ENCODE measurements around the gene MEGF6. TPM values are rescaled to one million over a fixed set of nuclear protein-coding genes. Genes with fewer than 3 reads are reported as not detected.

Gene MEGF6
- total and polyA plus RNA-seq, 12 donors, result 1.8 to 14.1 (median 7.0) TPM

GRCh38 chr1:3560981-3561380, 50.3 kb downstream of the MEGF6 start:
- Histone ChIP-seq H3K9me3 (peaks cover 0 to 3% (median 0%) of the 10 kb centered on the region in 11 donors), H3K36me3 (no peaks in the 10 kb centered on the region), H3K4me1 (peaks cover 0 to 10% (median 0%) of the 10 kb centered on the region in 9 donors), H3K27ac (no peak overlapping the region), H3K27me3 (peaks cover 0 to 15% (median 0%) of the 10 kb centered on the region in 7 donors), H3K4me3 (no peak overlapping the region)
- 82 to 88% methylated on average over 9 of the region's 9 CpGs for WGBS, 2 donors
- no peak for DNase-seq
- no peak for ATAC-seq
- intact Hi-C loops (cut with DNase I), result loop anchor here in 4 of 10 donors (5.0 to 10.0 kb wide), 3 partner anchors 66 to 164 kb away; no protein-coding TSS in a partner anchor
- TF ChIP-seq, protein P1, sequence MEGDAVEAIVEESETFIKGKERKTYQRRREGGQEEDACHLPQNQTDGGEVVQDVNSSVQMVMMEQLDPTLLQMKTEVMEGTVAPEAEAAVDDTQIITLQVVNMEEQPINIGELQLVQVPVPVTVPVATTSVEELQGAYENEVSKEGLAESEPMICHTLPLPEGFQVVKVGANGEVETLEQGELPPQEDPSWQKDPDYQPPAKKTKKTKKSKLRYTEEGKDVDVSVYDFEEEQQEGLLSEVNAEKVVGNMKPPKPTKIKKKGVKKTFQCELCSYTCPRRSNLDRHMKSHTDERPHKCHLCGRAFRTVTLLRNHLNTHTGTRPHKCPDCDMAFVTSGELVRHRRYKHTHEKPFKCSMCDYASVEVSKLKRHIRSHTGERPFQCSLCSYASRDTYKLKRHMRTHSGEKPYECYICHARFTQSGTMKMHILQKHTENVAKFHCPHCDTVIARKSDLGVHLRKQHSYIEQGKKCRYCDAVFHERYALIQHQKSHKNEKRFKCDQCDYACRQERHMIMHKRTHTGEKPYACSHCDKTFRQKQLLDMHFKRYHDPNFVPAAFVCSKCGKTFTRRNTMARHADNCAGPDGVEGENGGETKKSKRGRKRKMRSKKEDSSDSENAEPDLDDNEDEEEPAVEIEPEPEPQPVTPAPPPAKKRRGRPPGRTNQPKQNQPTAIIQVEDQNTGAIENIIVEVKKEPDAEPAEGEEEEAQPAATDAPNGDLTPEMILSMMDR (IDR thresholded peaks at IDR 0.05), result no peak

- intact Hi-C loops (cut with DNase I), result loop anchor here in 4 of 10 donors (5.0 to 10.0 kb wide), 3 partner anchors 66 to 164 kb away; no protein-coding TSS in a partner anchor
- TF ChIP-seq, protein P1 (IDR thresholded peaks at IDR 0.05), result no peak
These were observed 50.9 kb downstream of the MEGF6 start for GRCh38 chr1:3560251-3560871.

DNA sequence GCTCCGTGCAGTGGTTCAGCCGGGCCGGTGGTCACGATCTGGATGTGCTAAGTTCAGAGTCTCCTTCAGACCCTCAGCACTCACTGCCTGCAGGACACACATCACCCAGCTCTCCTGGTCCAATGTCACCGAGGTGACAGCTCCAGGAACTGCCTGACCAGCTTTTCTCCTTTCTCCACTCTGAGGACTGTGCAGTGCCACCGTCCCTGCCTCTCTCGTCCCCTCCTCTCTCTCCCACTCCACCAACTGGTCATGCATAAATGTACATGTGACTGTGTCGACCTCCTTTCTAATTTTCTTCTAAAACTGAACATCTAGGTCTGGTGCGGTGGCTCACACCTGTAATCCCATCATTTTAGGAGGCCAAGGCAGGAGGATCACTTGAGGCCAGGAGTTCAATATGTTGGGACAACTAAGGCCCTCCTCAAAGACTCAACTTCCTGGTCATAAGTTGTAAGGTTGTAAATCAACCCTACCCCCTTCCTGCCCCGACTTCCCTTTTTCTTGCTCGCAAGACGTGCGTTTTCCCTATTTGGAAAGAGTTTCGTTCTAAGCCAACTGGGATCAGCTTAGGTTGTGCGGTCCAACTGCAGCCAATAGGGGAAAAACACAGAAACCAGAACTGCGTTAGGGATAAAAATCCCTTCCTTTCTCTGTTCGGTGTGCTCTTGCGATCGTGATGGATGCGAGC, 53.1 kb downstream of the MEGF6 start:
- H3K27ac ChIP-seq, result no peak overlapping the region
- WGBS, 2 donors, result 85 to 86% methylated on average over 20 of the region's 20 CpGs
- peaks cover 0 to 3% (median 0%) of the 10 kb centered on the region in 11 donors for H3K9me3 ChIP-seq
- DNase-seq, result no peak
- peaks cover 0 to 10% (median 0%) of the 10 kb centered on the region in 9 donors for H3K4me1 ChIP-seq
- H3K27me3 ChIP-seq, result no peaks in the 10 kb centered on the region
- intact Hi-C loops (cut with DNase I), result no loop called here
- H3K36me3 ChIP-seq, result no peaks in the 10 kb centered on the region
- ATAC-seq, result no peak
- no peak overlapping the region for H3K4me3 ChIP-seq
- TF ChIP-seq, protein P1 (IDR thresholded peaks at IDR 0.05), result no peak

More at GRCh38 chr1:3560251-3560871, 50.9 kb downstream of the MEGF6 start:
- H3K4me3 ChIP-seq, result no peak overlapping the region
- DNase-seq (no peak), ATAC-seq (peak in 5 of 8 donors; percentile 20 to 50 (median 28))
- H3K4me1 ChIP-seq, result peaks cover 0 to 10% (median 0%) of the 10 kb centered on the region in 9 donors
- no peaks in the 10 kb centered on the region for H3K36me3 ChIP-seq
- H3K27ac ChIP-seq, result no peak overlapping the region
- H3K9me3 ChIP-seq, result peaks cover 0 to 3% (median 0%) of the 10 kb centered on the region in 11 donors
- H3K27me3 ChIP-seq, result peaks cover 0 to 12% (median 0%) of the 10 kb centered on the region in 7 donors
- WGBS, 2 donors, result 58 to 68% methylated on average over 17 of the region's 17 CpGs

- DNase-seq (no peak), ATAC-seq (no peak)
These were observed 53.9 kb downstream of the MEGF6 start for GRCh38 chr1:3557366-3557765.

More at GRCh38 chr1:3557366-3557765, 53.9 kb downstream of the MEGF6 start:
- Histone ChIP-seq H3K36me3 (no peaks in the 10 kb centered on the region), H3K9me3 (peaks cover 0 to 3% (median 0%) of the 10 kb centered on the region in 11 donors), H3K4me1 (peaks cover 0 to 10% (median 0%) of the 10 kb centered on the region in 9 donors), H3K27ac (no peak overlapping the region), H3K27me3 (no peaks in the 10 kb centered on the region), H3K4me3 (no peak overlapping the region)
- intact Hi-C loops (cut with DNase I), result no loop called here
- WGBS, 2 donors, result 90 to 91% methylated on average over 18 of the region's 18 CpGs
- TF ChIP-seq, protein P1 (IDR thresholded peaks at IDR 0.05), result no peak
